SK-N-DZ (cell line): ENCODE data around the gene MUC3A.

Source experiments
- small RNA-seq, 2 experiments: library from RNA; depleted of rRNA; stranded (forward); fragments of <200 nt; gene quantifications; one replicate each; pipeline ENCODE3, GENCODE V24; 2014

The MUC3A gene

Small RNA genes within 50 kb of the gene (small RNA-seq; reads per million reads assigned to genes)
- 0 to 0.09 reads per million in 2 experiments for gene RN7SL549P
- 0 reads per million in 2 experiments for gene RPS29P15
